HCT116 (cell line): ENCODE results near the gene PACS2. TPM values are rescaled to one million over a fixed set of nuclear protein-coding genes. Genes with fewer than 3 reads are reported as not detected.

ENCODE experiments used
- ATAC-seq: fragments of 200-7000 bp; cut with Tn5 transposase; 2 replicates; pipeline ENCODE4 v1.9.1; 2020; ENCODE audit warnings: mild to moderate bottlenecking, moderate library complexity
- BruUV-seq: library from RNA; stranded (reverse); fragments of 400-500 nt; replicated peaks from 2 replicates; lab custom pipeline; 2021; lab: Mats Ljungman, UMichigan
- CTCF ChIA-PET: fragments of 300-600 bp; sonication (Branson Sonifier 250); formaldehyde crosslinking; loops from one replicate; lab custom pipeline; 2021; ENCODE audit warnings: antibody characterized with exemption; lab: Charles Lee
- POLR2A ChIA-PET: fragments of 300-600, 350-600 bp; sonication (Branson Sonifier 250); formaldehyde crosslinking; loops from one replicate; lab custom pipeline; 2021; ENCODE audit warnings: antibody characterized with exemption; lab: Charles Lee
- RAD21 ChIA-PET, 2 experiments: fragments of 300-600 bp; sonication (Branson Sonifier 250); formaldehyde crosslinking; loops; one replicate each; lab custom pipeline; 2023; ENCODE audit warnings: low total read pairs in 2 of 2; ENCODE audit not compliant: uncharacterized antibody in 2 of 2, unreplicated experiment in 2 of 2, low non-redundant PET in 1 of 2; lab: Charles Lee
- DNase-seq: peaks from one replicate; pipeline ENCODE4 v3.0.0-alpha.2; 2010; ENCODE audit warnings: low read depth, low spot score
- H2AFZ ChIP-seq: fragments of 200-600 bp; shearing (Covaris generic), sonication (generic); 2 replicates; pipeline ENCODE4 v1.6.1; 2017; ENCODE audit warnings: low read depth, mixed run types, mixed read lengths, antibody characterized with exemption, low read length; ENCODE audit not compliant: poor library complexity, severe bottlenecking
- H3K27ac ChIP-seq: 2 replicates; pipeline ENCODE4 v1.5.1; 2012; ENCODE audit warnings: low read depth, low read length
- H3K27me3 ChIP-seq: fragments of 200-600 bp; sonication (generic); 2 replicates; pipeline ENCODE4 v1.6.1; 2016; ENCODE audit warnings: mixed run types, low read length, mixed read lengths; ENCODE audit not compliant: insufficient read depth
- H3K36me3 ChIP-seq, 2 experiments: fragments of 200-500 bp in 1 of 2; fragments of 200-600 bp in 1 of 2; sonication (Bioruptor generic) in 1 of 2; sonication (generic) in 1 of 2; 2 replicates each; pipeline versions ENCODE4 v1.5.1 to v1.6.1; 2014 to 2016; ENCODE audit warnings: low read length in 2 of 2, inconsistent platforms in 1 of 2, mixed read lengths in 1 of 2, mixed run types in 1 of 2; ENCODE audit not compliant: insufficient read depth in 2 of 2, control insufficient read depth in 1 of 2
- H3K4me1 ChIP-seq, 2 experiments: fragments of 200-600 bp in 1 of 2; sonication (generic) in 1 of 2; 2 replicates each; pipeline versions ENCODE4 v1.5.1 to v1.6.1; 2012 to 2017; ENCODE audit warnings: low read length in 2 of 2, inconsistent platforms in 1 of 2, mild to moderate bottlenecking in 1 of 2, mixed read lengths in 1 of 2, mixed run types in 1 of 2, moderate library complexity in 1 of 2; ENCODE audit not compliant: insufficient read depth in 2 of 2, control insufficient read depth in 1 of 2
- H3K4me2 ChIP-seq: fragments of 200-600 bp; sonication (generic); 2 replicates; pipeline ENCODE4 v1.6.1; 2017; ENCODE audit warnings: mixed run types, low read length, mixed read lengths
- H3K4me3 ChIP-seq, 2 experiments: fragments of 200-600 bp in 1 of 2; sonication (generic) in 1 of 2; replicated peaks in 1 of 2; 2 replicates each; pipeline ENCODE4 v1.5.1; 2011 to 2016; ENCODE audit warnings: low read length in 2 of 2, control low read depth in 1 of 2, low read depth in 1 of 2, mild to moderate bottlenecking in 1 of 2, mixed read lengths in 1 of 2, mixed run types in 1 of 2
- H3K79me2 ChIP-seq: fragments of 200-600 bp; sonication (generic); 2 replicates; pipeline ENCODE4 v1.6.1; 2017; ENCODE audit warnings: mild to moderate bottlenecking, mixed run types, low read length, moderate library complexity, mixed read lengths; ENCODE audit not compliant: insufficient read depth
- H3K9ac ChIP-seq: fragments of 200-600 bp; sonication (generic); 2 replicates; pipeline ENCODE4 v1.6.1; 2016; ENCODE audit warnings: low read length, mixed read lengths
- H3K9me2 ChIP-seq: fragments of 200-600 bp; sonication (generic), shearing (Covaris generic); 2 replicates; pipeline ENCODE4 v1.6.1; 2017; ENCODE audit warnings: mixed run types, mild to moderate bottlenecking, moderate library complexity; ENCODE audit not compliant: insufficient read depth
- H3K9me3 ChIP-seq, 2 experiments: fragments of 200-500 bp in 1 of 2; fragments of 200-600 bp in 1 of 2; sonication (Bioruptor generic) in 1 of 2; sonication (generic) in 1 of 2; 2 replicates each; pipeline ENCODE4 v1.6.1; 2014 to 2017; ENCODE audit warnings: low read length in 2 of 2, mixed read lengths in 2 of 2, inconsistent platforms in 1 of 2, low read depth in 1 of 2, mild to moderate bottlenecking in 1 of 2, mixed run types in 1 of 2, moderate library complexity in 1 of 2; ENCODE audit not compliant: control insufficient read depth in 1 of 2, insufficient read depth in 1 of 2
- H4K20me1 ChIP-seq: fragments of 200-600 bp; sonication (generic), shearing (Covaris generic); 2 replicates; pipeline ENCODE4 v1.6.1; 2017; ENCODE audit warnings: mixed run types, mild to moderate bottlenecking, moderate library complexity; ENCODE audit not compliant: insufficient read depth
- CBX3 ChIP-seq: IDR thresholded peaks from 2 replicates; pipeline ENCODE4 v1.6.1; 2012; ENCODE audit warnings: low read depth
- EZH2phosphoT487 ChIP-seq: fragments of 200-600 bp; IDR thresholded peaks from 2 replicates; pipeline ENCODE4 v1.6.1; 2018; ENCODE audit warnings: antibody characterized with exemption, borderline replicate concordance
- FOSL1 ChIP-seq: IDR thresholded peaks from 2 replicates; pipeline ENCODE4 v1.6.1; 2012; ENCODE audit warnings: low read depth
- JUND ChIP-seq: IDR thresholded peaks from 2 replicates; pipeline ENCODE4 v1.6.1; 2012
- MAX ChIP-seq: IDR thresholded peaks from 2 replicates; pipeline ENCODE4 v1.6.1; 2012
- RAD21 ChIP-seq: IDR thresholded peaks from 2 replicates; pipeline ENCODE4 v1.6.1; 2012; ENCODE audit warnings: low read depth, mild to moderate bottlenecking
- SIN3A ChIP-seq: IDR thresholded peaks from 2 replicates; pipeline ENCODE4 v1.6.1; 2012; ENCODE audit warnings: low read depth
- SP1 ChIP-seq: IDR thresholded peaks from 2 replicates; pipeline ENCODE4 v1.6.1; 2012; ENCODE audit warnings: low read depth
- SRF ChIP-seq: IDR thresholded peaks from 2 replicates; pipeline ENCODE4 v1.6.1; 2012; ENCODE audit warnings: low read depth
- ZBTB33 ChIP-seq: IDR thresholded peaks from 2 replicates; pipeline ENCODE4 v1.6.1; 2011; ENCODE audit warnings: mild to moderate bottlenecking, low read length, moderate library complexity; ENCODE audit not compliant: insufficient replicate concordance; ENCODE audit errors: extremely low read depth
- ZFX ChIP-seq: fragments of 450-650 bp; IDR thresholded peaks from 2 replicates; pipeline ENCODE4 v1.6.1; 2017
- ZNF274 ChIP-seq: fragments of 200-500 bp; sonication (Bioruptor generic); IDR thresholded peaks from 2 replicates; pipeline ENCODE4 v1.6.1; 2014; ENCODE audit warnings: mild to moderate bottlenecking, low read depth, low read length, inconsistent platforms
- intact Hi-C: fragments of 100-400 bp; cut with micrococcal nuclease; formaldehyde crosslinking; loops from 2 replicates; pipeline ENCODE4 v1.10.0; 2022
- total RNA-seq: library from RNA; stranded (reverse); gene quantifications from one replicate; pipeline ENCODE4 v1.2.1, GENCODE V29; 2021; ENCODE audit not compliant: unreplicated experiment

PACS2 gene
- total RNA-seq, 1 experiment from 2014 or later = 75.5 TPM

GRCh38 chr14:105424861-105425260 is 110.3 kb downstream of the PACS2 start:
- Histone ChIP-seq H3K79me2 (peaks cover 91% of the 10 kb centered on the region), H3K4me3 (no peak overlapping the region), H3K27me3 (no peaks in the 10 kb centered on the region), H3K9me3 (no peaks in the 10 kb centered on the region), H2AFZ (no peak overlapping the region), H3K36me3 (peaks cover 4 to 21% of the 10 kb centered on the region in 2 experiments; a peak in 3 of 4 replicates), H3K9me2 (no peaks in the 10 kb centered on the region), H3K27ac (no peak overlapping the region; the same call in 1 of the 2 replicates), H4K20me1 (peaks cover under 1% of the 10 kb centered on the region; the same call in 1 of the 2 replicates), H3K9ac (no peak overlapping the region), H3K4me1 (peaks cover 10 to 33% of the 10 kb centered on the region in 2 experiments), H3K4me2 (no peak overlapping the region)
- BruUV-seq = no TSS peak
- ChIA-PET POLR2A (no interaction called here), RAD21 (no interaction called here), CTCF (no interaction called here)
- DNase-seq = no peak
- no peak for ATAC-seq
- intact Hi-C loops = no loop called here
- TF ChIP-seq CBX3 (no peak), EZH2phosphoT487 (no peak), ZFX (no peak), ZBTB33 (no peak), ZNF274 (no peak), SIN3A (no peak), SRF (no peak), FOSL1 (no peak), RAD21 (no peak), MAX (no peak), JUND (no peak), SP1 (no peak)
